C1 segment of cervical spinal cord (tissue), 14 donors: ENCODE results near the gene RRN3.
A peak's percentile ranks its signal among the peaks of the same experiment; 100 is the strongest.
"Not testable (repeated sequence)": the region's sequence is repeated elsewhere in the genome, so short reads cannot be mapped to it uniquely, and the experiment has no call there.

ENCODE experiments used
- DNase-seq, 14 donors: peaks; one replicate each; lab custom pipeline; 2025; lab: John Stamatoyannopoulos, UW

RRN3 gene

GRCh38 chr16:15028345-15028715, 65.7 kb downstream of the RRN3 start:
- DNase-seq, result peak in 1 of 14 donors; percentile 42

GRCh38 chr16:15027503-15028344, 66.3 kb downstream of the RRN3 start:
- DNase-seq, result peak in 3 of 14 donors; percentile 11 to 57 (median 18)

GRCh38 chr16:15027051-15027450, 67.0 kb downstream of the RRN3 start:
- DNase-seq, result not testable (repeated sequence)

DNA sequence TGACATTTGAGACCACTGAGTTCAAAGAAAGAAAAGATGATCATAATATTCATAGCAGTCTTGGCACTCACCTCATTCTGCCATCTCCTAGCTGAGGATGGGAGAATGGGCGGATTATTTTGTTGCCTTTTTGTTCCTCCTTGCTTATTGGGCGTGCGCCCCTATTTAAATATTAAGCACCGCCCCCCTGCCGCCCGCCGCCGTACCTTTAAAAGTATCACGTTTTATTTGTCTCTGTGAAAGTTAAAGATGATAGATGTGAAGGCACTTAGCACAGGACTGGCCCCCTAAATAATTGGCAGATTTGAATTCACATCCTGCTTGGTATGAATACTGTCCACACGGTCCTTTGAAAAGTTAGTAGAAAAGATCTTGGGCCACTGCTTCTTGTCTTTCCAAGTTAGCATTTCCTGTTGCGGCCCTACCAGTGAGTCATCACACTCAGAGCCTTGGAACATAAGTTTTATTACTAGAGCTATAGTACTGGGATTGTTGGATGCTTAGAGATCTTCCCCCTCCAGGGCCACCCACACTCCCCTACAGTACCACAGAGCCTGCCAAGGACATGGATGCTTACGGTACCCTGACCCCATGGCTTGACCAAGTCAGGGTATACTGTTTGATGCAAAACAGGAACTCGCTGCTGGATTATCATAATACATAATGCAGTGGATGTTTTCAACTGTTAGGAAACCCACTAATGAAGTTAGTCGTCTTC, 68.7 kb downstream of the RRN3 start:
- not testable (repeated sequence) for DNase-seq

DNA sequence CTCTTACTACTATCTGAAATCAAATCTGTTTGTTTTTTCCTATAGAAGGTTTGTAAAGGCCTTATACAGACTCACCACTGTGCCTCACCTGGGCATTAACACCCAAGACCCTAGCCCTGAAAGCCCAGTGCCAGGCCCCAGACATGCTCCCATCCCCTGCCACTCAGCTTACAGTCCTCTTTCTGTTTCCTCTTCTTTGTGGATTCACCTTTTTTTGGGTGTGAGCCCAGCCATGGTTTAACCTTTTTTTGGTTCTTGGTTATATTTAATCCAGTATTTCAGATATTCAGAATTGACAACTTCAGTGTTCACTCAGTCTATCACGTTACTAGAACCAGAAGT, 69.2 kb downstream of the RRN3 start:
- not testable (repeated sequence) for DNase-seq

DNA sequence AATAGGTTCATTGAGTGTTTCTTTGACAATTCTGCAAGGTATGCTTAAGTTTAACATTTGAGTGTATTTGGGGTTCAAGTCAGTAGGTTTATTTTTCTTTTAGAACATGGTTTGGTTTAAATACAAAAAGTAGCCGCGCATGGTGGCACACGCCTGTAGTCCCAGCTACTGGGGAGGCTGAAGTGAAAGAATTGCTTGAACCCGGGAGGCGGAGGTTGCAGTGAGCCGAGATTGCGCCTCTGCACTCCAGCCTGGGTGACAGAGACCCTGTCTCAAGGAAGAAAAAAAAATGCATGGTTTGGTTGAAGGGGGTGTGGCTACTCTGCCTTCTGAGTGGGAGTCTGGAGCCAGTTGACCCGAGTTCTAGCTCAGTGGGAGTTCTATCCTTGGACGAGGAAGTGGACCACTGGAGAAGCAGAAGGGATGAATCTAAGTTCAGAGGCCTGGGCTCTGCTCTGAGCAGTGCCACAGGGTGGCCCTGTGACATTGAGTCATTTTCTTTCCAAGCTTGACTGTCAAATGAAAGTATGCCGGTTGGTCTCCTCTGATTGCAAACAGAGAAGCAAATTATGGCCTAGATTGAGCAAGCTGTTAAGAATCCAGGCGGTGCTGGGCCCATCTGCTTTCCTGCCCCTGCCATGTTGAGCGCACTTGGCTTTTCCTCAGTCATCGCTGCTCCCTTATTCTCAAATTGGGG, 70.5 kb downstream of the RRN3 start:
- DNase-seq, result peak in 1 of 14 donors; percentile 48

DNA sequence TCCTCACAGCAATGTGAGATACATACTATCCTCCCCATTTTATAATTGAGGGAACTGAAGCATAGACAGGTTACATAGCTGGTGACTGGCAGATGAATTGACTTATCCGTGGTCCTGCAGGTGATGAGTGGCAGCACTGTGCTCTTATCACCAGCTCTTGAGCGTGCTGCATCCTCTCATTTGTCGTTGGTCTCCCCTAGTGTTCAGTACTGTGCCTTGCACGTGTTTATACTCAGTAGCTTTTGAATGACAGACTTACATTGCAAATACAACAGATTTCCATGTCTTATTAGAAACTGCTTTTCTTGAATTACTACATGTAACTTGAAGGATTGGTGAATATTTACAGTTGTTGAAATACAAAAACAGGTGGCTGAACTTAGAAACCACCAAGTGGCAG, 71.9 kb downstream of the RRN3 start:
- peak in 1 of 14 donors; percentile 30 for DNase-seq

DNA sequence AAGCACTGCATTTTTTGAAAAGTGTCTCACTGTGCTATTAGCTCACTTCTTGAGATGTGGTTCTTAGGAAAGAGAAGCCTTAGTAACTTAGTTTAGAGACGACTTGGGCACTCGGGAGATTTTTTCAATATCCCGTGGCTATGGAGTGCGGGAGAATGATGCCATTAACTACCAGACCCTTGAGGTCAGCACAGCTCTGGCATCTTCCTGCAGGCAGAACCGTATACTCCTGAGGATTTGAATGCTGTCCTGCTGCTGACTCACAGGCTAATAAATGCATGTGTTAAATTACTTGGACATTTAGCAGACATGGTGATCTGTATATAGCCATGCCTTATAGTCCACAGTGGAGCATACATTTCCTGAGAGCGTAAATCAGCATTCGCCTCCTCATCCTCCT, 72.6 kb downstream of the RRN3 start:
- DNase-seq, result not testable (repeated sequence)

GRCh38 chr16:15016951-15017580, 77.0 kb downstream of the RRN3 start:
- not testable (repeated sequence) for DNase-seq

DNA sequence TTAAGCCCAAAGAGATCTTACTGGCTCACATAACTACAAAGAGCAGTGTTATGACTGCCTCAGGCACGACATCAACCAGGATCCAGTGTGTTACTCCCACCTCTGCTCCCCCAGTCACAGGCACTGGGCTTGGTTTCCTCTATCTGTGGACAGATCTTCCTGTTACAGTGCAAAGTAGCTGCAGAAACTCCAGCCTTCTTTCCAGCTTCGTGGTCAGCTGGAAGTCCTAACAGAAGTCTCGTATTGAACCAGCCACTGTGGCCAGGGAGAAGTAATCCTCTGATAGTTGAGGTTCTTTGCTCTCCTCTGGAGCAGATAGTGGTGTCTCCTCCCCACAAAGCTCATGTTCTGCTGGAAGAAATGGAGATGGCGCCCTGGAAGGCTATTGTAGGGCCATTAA, 77.7 kb downstream of the RRN3 start:
- DNase-seq, result peak in 1 of 14 donors; percentile 7

- DNase-seq, result not testable (repeated sequence)
Observed at GRCh38 chr16:15015671-15016070, 78.4 kb downstream of the RRN3 start.

DNA sequence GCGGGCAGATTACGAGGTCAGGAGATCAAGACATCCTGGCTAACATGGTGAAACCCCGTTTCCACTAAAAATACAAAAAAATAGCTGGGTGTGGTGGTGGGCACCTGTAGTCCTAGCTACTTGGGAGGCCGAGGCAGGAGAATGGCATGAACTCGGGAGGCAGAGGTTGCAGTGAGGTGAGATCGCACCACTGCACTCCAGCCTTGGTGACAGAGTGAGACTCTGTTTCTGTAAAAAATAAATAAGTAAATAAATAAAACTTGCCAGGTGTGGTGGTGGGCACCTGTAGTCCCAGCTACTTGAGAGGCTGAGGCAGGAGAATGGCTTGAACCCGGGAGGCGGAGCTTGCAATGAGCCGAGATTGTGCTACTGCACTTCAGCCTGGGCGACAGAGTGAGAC, 81.1 kb downstream of the RRN3 start:
- not testable (repeated sequence) for DNase-seq
